Vein endothelial cell (primary cell): Measurements from ENCODE around the gene NLRP2B. TPM values are rescaled to one million over a fixed set of nuclear protein-coding genes. Genes with fewer than 3 reads are reported as not detected.

Experiments
- total RNA-seq: library from RNA; depleted of rRNA; stranded (reverse); fragments of >200 nt; gene quantifications from 2 replicates; pipeline ENCODE4 v1.2.3, GENCODE V29; 2012

Gene NLRP2B
- total RNA-seq, result under 0.01 and 0.19 TPM in 2 replicates

GRCh38 chrX:57680160-57680559 lies at the start of gene NLRP2B:
Gene NLRP2B, minus strand, starts transcription at chrX:57680260.

Other genes starting within 250 kb of the NLRP2B start
- gene ZXDB, start 88.2 kb downstream of the NLRP2B start, total RNA-seq, result 18.3 and 18.6 TPM in 2 replicates
- gene ZXDA, start 230.2 kb upstream of the NLRP2B start, total RNA-seq, result 14.4 and 14.8 TPM in 2 replicates